NCI-H1417 treated with DMSO at 0.1 percent for 48 hours (cell line): ENCODE measurements around the gene MYO16.
"Not testable (repeated sequence)": the region's sequence is repeated elsewhere in the genome, so short reads cannot be mapped to it uniquely, and the experiment has no call there.

ENCODE experiments used
- DNase-seq: peaks from one replicate; lab custom pipeline; 2025; lab: John Stamatoyannopoulos, UW

The MYO16 gene

DNA sequence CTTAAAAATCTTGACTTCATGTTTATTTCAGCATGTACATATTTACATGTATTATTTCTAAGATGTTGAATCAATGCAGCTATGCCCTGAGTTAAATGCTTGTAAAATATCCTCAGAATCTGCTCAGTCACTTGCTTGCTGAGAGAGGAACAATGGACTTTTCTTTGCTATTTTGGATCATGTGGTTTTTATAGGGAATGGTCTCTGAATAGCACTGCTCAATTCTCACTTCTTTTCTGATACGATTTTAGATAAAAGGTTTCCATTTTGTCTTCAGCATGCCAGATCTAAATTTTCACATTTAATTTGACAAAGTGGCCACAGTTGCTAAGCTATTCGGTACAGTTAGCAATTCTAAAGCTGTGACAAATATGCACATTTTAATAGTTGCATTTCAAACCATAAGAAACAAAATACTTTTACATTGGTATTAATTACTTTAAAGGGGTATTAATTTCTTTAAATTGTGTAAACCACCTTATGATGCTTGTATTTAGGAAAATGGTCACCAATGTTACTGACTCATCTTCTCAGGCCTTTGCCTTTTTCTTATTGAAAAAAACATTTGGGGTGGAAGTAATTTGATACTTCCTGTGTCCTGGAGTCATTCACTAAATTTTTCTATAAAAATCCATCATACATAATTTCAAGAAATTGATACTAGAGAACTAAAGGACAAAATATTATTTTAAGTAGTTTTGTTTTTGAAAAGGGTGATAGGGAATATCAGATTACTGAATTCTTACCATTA is 113.5 kb downstream of the MYO16 start:
- no peak for DNase-seq

DNA sequence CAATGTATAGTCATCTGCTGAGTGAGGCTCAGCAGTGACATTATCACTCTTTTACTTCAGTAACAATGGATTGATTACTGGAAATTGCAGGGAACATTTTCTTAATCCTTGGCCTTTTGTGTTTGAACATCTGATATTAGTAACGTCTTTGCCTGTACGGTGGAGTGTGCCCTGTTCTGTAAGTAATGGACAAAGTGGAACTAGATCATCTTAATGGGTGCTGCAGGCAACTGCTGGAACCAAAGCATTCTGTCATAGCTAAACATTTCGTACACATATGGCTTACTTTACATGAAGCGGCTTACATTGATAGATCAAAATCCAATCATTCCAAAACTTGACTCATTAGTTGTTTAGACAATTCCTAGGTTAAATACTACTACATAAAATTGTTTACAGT is 114.1 kb downstream of the MYO16 start:
- DNase-seq, result no peak

DNA sequence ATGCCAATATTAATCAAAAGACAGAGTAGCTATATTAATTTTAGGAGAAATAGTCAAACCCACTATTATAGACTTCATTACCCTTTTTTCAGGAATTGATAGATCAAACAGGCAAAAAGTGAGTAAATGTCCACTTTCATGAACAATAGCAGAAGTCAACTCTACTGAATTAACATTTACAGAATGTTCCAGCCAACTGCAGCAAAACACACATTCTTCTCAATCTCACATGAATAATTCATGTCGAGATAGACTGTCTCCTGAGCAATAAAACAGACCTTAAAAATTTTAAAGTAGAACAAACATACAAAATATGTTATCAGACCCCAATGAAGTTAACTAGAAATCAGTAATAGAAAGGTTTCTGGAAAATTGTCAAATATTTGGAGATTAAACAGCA is 118.4 kb downstream of the MYO16 start:
- DNase-seq, result no peak

DNA sequence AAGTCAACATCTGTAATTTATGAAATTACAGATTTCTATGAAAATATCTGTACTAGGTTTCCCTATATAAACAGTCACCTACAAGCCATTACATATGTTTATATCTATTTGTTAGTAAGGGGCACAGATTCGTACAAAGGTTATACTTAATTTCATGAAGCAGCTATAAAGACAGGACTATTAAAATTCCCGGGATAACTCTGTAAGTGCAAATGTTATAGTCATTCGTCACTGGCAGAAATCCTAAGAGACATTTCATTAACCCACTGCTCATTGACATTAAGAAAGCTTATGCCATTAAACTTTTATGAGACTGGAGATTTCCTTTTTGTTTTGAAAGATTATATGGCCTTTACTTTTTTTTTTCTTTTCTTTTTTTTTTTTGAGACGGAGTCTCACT is 122.9 kb downstream of the MYO16 start:
- no peak for DNase-seq

DNA sequence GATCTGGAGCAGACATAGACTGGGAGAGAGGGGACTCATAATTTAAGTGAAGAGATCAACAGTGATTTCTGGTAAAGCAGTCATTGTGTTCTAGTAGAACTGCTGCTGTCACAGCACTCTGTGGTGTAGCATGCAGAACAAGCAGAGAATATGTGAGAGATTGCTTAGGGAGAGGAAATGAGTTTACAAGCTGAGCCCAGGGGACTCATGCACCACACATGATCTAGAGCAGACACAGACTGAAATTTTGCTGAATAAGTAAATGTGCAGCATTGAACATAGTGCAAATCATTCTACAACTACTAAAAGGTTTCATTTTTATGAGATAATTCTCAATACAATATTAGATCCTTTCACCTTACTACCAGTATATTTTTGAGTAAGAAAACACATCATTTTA is 125.7 kb downstream of the MYO16 start:
- no peak for DNase-seq

DNA sequence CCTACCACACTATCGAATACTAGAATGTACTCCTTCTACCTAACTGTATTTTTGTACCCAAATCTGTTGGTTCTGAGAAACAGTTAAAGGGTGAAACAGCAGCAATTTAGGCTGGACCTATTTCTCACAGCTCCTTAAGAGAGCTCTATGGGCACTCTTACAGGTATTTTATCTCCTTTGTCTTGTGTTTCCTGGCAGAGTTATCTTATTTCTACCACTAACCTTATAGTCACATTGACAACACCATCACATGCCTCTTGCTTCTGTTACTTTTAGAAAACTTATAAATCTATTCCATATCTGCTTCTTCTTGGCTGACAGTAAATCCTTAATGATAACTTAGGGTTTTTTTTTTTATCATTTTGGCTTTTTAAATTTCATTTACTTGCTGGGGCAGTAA is 130.7 kb downstream of the MYO16 start:
- no peak for DNase-seq

DNA sequence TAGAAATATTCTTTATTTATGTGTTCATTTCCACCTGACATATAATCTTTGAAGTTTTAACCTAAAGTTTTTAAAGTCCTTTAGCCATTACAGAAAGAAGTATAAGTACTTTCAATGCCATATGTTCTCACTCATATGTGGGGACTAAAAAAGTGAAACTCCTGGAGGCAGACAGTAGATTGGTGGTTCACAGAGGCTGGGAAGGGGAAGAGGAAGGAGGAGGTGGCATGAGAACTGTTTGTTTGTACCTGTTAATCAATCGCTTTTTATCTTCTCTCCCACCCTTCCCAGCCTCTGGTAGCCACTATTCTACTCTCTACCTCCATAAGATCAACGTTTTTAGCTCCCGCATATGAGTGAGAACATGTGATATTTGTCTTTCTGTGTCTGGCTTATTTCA is 131.1 kb downstream of the MYO16 start:
- DNase-seq, result no peak

DNA sequence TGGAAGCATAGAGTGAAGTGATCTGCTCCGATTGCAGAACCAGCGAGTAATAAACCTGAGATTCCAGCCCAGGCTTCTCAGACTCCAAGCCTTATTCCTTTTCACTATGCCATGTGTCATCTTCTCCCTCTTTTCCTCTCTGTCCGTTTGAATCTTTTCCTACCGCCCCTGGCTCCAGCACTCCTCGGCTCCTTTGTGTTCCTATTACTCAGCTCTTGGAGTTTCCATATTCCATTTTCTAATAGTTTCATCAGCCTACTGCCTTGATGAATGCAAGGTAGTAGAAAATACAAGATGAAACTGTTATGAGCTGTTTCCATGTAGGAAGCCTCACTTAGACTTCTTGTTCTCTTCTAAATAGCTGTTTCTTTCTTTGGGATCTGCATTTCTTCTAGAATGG is 138.6 kb downstream of the MYO16 start:
- no peak for DNase-seq

DNA sequence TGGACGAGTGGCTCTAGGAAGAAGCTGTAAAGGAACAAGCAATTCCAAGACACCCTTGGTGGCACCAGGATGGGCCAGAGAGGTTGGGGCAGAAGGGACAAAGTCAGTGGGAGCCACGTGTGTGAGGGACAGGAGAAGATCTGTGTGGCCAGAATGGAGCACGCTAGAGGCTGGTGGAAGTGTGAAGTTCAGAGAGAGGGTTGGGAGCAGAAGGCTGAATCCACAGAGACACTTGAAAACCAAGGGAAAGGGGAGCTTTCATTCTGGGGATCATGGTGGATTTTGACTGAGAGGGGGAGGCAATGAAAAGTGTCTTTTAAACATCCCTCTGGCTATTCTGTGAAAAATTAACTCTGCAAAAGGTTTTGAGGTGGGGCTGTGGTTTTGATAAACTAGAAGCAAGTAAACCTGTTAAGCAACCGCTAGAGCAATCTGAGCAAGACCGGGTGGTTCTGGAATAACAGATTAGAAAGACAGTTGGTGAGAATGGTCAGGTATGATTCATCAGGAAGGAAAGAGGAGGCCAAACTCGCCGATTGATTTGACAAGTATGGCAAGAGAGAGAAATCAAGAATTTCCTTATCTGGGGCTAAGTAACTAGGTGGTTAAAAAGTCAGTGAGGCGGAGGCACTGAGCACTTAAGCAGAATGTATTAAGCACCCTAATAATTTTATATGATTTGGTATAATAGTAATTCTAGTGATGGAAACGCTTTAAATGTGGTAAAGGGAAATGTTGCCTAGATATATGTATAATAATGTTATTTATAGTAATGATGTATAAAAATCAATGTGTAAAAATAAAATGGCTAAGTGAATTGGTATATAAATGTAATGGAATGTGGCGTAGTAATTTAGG is 140.0 kb downstream of the MYO16 start:
- DNase-seq, result no peak

DNA sequence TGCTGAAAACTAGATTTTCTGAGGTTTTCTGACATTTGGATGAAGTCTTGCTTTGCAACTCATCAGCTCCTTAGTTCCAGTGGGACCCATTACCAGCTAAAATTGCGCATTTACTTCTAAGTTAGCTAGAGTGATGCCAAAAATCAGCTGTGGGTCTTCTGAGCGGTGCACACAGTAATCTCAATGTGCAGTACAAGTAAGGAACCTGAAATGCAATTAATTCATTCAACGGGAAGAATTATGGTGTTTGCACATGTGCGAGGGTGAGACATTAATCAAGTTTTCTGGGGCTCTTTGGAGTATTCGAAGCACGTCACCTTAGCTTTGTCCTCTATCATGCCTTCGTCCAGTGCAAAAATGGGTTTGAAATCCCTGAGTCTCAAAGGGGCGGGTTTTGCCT is 146.2 kb downstream of the MYO16 start:
- no peak for DNase-seq

DNA sequence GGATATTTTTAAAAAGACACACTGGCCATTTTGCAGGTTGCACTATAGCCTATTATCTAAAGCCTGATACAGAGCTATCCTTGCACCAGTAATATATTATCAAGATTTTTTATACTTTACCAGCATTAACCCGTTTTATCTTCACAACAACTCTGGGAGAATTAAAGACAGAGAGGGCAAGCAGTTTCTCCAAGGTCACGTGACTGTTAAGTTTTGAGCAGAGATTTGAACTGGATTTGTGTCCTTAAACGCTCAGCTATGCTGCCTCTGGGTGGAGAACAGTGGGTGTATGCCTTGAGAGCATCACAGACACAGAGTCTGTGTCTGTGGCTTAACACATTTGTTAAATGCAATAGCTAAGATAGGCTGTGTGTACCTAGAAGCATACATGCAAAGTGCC is 147.2 kb downstream of the MYO16 start:
- DNase-seq, result no peak

DNA sequence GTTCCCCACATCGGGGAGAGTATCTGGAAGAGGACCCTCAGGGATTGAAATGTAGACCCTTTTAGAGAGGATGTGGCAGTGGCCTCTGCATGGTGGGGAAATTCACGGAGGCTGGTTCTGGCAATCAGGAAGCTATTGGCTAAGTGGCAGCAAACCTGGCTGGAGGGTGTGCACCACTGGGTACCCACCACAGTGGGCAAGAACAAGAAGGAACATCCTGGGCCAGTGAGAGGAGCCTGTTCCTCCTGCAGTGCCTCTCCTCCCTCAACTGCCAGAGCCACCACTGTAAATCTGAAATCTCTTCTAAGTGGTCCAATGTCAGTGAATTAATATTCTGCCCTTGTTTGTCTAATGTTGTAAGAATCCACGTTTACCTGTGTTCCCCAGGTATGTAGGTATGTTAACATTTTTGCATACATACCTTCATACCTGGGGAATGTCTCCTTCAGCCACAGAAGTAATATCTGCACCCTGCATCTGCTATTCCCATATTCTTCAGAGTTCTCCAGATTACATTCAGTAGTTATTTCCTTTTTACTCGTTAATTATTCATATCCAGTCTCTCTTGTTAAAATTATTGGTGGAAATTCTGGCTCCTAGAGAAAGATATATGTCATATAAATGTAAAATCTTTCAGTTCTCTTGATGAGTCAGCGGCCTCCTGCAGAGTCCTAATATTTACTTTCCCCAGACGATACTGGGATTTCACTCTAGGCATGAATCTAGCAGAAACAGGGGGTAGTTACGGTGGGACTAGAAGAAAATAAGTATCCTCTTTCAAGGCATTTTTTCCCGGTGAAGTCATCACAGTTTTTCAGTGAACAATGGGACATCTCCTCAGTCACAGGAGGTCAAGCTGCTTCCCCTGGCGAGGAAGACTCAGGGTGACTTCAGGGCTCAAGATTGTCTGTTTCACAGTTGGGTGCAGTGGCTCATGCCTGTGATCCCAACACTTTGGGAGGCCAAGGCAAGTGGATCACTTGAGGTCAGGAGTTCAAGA is 148.3 kb downstream of the MYO16 start:
- DNase-seq, result no peak

DNA sequence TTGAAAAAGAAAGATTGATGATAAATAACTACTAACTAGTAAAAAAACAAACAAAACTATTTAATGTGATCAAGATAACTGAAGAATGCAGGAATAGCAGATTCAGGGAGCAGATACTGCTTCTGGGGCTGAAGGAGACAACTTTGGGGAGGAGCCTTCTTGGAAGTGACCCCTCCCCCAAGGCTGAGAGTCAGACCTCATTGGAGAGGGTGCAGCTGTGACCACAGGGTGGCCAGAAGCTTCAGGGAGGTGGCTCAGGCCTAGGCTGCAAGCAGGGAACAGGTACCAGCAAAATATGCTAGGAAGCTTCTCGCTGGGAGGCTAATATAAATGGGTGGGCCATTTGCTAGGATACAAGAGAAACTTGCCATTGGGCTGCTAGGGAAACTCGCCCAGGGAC is 149.9 kb downstream of the MYO16 start:
- DNase-seq, result no peak

DNA sequence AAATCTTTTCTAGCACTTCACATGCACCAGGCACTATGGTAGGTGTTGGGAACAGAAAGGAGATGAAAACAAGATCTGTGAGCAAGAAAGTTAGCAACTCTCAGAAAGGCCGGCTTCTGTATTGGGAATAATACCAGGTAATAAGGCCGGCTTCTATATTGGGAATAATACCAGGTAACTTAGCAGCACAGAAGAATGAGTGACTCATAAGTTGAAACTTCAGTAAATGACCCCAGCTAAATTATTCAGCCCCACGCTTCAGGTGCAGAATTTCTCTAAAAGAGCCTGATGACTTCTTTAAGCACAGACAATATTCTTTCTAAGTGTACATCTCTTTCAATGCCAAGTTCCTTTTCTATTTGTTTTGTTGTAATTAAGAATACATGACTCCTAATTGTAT is 151.3 kb downstream of the MYO16 start:
- no peak for DNase-seq

DNA sequence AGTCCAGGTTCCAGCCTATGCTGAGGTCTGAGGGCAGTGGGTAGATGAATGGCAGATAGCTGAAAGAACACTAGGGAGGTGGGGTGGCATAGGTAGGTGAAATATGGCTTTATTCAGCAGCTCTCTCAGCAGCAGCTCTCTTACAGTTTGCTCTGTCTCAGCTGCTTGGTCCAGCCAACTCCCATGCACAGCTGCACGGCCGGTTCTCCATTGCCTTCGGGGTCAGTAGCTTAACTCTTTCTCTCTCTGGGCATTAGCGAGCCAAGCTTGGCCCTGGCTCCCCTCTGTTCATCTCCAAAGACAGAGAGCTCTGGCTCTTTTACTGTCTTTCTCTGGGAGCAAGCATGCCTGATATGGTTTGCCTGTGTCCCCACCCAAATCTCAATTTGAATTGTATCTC is 151.9 kb downstream of the MYO16 start:
- no peak for DNase-seq

DNA sequence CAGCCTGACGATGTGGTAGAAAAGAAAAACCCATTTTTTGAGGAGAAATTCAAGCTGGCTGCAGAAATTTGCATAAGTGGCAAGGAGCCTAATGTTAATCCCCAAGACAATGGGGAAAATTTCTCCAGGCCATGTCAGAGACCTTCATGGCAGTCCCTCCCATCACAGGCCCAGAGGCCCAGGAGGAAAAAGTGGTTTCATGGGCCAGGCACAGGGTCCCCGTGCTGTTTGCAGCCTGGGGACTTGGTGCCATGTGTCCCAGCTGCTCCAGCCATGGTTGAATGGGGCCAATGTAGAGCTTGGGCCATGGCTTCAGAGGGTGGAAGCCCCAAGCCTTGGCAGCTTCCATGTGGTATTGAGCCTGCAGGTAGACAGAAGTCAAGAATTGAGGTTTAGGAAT is 153.1 kb downstream of the MYO16 start:
- DNase-seq, result not testable (repeated sequence)

DNA sequence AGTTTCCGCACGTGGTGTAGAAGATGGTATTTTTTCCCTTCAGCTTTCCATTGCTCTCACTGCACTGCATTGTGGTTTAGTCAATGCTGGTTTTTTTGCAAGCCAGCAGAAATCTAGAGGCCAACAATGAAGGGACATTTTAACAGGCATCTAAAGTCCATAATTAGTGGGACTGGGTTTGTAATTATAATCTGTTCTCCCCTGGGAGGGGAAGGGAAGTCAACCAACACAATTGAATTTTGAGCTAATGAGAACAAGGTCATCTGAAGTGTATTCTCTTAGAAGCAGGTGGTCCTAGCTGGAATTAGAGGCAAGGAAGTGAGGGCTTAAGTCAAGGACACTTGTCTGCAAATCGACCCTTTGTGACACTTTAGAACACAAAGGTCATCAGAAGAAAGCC is 156.4 kb downstream of the MYO16 start:
- no peak for DNase-seq

DNA sequence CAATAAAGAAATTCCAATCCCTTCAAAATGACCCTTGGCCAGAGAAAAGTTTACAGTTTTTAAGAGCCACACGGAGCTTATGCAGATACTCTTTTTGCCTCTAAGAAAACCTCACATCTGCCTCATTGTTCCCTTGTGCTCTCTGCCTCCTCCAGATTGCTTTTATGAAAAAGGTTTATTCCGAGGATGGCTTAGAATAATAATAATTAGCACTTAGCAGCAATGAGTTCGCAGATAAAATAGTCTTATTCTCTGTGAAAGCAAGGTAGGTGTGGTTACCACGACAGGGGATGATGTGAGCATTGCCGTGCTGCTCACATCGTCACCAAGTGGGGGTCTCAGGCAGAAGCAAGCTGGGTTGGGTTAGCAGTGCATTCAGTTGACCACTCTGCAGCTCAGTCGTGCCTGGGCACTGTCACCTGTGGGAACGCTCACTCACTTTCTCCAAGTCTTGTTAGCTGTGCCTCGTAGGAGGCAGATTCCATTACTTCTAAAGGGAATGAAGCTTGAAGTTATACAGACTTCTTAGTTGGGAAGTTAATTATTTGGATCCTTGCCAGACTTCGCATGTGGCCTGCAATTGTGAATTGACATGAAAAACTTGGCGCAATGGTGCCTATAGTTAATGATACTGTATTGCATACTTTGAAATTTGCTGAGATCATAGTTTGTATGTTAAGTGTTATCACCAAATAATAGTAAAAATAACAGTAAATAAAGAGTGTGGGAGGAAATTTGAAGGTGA is 157.2 kb downstream of the MYO16 start:
- DNase-seq, result no peak

DNA sequence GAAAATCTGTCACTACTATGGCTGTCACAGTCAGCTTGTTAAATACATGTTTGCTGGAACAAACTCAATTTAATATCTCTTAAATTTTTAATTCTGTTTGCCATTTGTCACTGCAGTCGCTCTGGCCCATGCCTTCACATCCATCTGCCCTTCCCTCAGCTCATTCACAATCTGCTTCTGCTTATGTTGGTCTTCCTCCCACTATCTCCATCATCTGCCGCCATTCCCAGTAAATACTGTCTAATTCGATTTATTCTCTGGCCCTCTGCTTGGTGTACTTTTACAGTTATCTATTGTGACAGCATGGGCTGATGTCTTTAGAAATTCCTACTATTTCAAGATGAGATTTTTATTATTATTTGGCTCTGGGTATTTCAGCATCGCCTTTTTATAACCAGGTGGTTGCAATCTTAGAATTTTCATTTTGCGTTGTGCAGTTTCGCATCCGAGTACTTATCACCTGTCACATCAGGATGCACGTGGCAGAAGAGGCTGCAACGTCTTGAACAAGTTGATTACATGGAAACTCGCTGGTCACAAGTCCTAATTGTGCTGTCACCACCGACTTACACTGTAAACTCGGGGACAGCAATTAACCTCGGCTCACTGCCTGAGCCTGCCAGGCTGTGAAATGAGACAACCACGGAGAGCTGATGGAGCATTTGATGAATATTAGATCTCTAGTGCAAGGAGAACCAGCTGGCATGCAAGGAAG is 158.4 kb downstream of the MYO16 start:
- DNase-seq, result no peak

DNA sequence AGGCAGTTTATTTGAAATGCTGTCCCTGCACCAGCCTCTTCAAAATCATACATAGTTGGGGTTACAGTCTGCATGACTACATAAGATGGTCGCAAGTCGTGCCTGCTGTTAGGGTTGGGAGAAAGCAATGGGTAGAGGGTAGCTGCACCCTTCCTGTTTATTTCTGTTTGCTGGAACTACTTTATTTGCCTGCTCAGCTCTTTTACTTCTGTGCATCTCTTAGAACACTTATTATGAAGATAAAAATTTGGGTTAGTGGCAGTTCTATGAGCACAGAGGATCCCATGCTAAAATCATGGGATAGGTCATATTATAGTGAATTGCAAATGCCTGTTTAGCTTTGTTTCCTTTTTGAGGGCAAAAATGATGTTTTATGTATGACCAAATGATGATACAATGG is 160.1 kb downstream of the MYO16 start:
- no peak for DNase-seq

DNA sequence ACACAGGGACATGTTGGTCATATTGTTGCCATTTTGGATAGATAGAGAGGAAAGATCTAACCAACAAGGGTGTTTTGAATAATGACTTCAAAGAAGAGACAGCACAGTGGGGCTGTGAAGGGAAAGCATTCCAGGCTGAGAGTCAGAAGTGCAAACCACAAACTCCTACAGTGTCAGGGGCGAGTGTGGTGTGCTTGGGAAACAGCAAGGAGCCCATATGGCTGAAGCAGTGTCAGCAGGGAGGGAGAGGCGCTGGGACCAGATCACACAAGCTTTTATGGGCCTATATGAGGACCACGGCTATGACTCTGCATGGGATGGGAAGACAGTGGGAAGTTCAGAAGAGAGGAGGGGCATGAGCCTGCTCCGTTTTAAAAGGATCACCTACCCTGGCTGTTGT is 166.4 kb downstream of the MYO16 start:
- no peak for DNase-seq
